NAMALWA (cell line): ENCODE measurements around the gene SPDYE3.
"Not testable (repeated sequence)": the region's sequence is repeated elsewhere in the genome, so short reads cannot be mapped to it uniquely, and the experiment has no call there.

ENCODE experiments used
- DNase-seq: peaks from one replicate; pipeline ENCODE4 v3.0.0-alpha.2; 2015; ENCODE audit warnings: low spot score

The SPDYE3 gene

DNA sequence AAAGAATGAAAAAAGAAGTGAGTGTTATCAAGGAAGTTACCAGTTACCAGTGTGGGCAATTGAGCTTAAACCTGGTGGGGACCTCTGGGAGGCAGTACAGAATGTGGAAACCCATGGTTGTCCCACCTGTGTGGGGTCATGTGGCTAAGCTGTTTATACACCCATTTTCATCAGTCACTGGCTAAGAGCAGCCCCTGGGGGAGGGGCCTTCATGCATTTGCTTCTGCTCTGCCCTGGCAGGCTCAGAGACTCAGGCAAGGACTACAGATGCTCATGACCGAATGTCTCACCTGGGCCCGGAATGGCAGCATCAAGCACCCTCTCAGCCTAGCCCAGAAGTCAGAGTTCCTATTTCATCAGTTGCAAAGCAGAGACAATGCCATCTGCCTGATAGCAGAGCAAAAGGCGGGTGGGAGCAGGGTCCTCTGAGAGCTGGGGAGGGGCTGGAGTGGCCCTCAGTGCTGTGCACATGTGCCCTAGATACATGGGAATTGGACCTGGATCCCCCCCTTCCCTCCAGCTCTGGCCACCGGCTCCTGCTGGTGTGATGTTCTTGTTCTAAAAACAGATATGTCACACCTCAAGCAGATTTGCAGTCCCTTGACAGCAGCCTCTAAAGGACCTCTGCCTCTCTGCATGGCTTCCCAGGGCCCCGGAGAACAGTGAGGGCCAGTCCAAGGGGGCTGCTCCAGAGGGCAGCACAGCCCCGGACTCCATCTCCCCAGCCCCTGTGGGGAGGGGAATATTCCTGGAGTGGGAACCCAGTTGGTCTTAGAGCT lies 20.1 kb upstream of the SPDYE3 start:
- not testable (repeated sequence) for DNase-seq

- DNase-seq = not testable (repeated sequence)
Measured at GRCh38 chr7:100288258-100288657, 19.2 kb upstream of the SPDYE3 start.

- not testable (repeated sequence) for DNase-seq
Measured at GRCh38 chr7:100292162-100292561, 15.3 kb upstream of the SPDYE3 start.

GRCh38 chr7:100295269-100295668 lies 12.2 kb upstream of the SPDYE3 start:
- DNase-seq = not testable (repeated sequence)

- DNase-seq = not testable (repeated sequence)
Measured at GRCh38 chr7:100297852-100298631, 9.5 kb upstream of the SPDYE3 start.

GRCh38 chr7:100298632-100298895 lies 8.9 kb upstream of the SPDYE3 start:
- DNase-seq = not testable (repeated sequence)

DNA sequence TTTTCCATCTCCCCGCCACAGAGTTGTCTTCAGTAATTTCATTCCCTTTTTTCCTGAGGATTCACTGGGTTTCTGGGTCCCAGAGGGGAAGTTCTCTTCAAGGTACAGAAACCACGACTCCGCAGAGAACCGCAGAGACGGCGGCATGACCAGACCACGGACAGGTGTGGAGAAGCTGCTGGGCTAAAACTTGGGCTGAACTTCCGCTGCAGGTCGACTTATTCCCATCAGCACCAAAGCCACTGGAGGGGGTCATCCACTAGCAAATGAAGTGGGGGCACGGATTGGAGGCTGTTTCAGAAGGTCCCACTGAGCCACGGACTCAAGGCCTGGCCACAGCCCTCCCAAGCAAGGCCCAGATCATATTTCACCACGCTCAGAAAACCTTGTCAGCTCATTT lies 3.0 kb upstream of the SPDYE3 start:
- not testable (repeated sequence) for DNase-seq

DNA sequence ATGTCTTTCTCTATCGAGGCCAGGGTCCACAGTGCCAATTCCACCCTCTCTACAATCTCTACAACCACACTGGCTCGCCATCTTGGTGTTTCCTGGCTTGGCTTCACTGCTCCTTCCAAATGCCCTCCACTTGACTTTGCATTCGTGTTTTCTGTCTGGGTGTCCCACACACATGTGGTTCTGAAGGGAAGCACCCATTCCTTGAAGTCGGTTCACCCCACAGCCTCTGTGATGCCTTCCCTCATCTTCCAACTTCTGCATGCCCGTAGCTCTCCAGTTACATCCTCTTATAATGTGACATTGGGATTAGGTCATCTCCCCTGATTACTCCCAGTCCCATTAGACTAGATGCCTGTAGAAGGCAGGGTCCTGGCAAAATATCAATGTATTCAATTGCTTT lies 10.8 kb downstream of the SPDYE3 start:
- not testable (repeated sequence) for DNase-seq

GRCh38 chr7:100321648-100322047 lies 14.1 kb downstream of the SPDYE3 start:
- not testable (repeated sequence) for DNase-seq

- DNase-seq = not testable (repeated sequence)
Measured at GRCh38 chr7:100324194-100324593, 16.7 kb downstream of the SPDYE3 start.

GRCh38 chr7:100325671-100326070 lies 18.2 kb downstream of the SPDYE3 start:
- not testable (repeated sequence) for DNase-seq

DNA sequence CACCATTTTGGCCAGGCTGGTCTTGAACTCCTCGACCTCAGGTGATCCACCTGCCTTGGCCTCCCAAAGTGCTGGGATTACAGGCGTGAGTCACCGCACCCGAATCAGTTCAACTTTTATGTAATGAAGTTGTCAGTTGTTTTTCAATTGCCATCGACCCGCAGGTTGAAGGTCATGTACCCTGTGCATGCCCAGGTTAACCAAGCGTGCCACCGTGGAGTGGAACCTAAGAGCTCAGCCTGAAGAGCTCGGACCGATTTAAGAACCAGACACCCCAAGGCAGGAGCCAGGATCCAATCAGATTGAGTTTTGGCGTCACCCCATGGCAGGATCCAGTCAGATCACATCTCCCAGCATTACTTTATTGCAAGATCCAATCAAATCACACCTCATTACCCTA lies 19.4 kb downstream of the SPDYE3 start:
- DNase-seq = peak; percentile 6

GRCh38 chr7:100335566-100336466 lies 28.3 kb downstream of the SPDYE3 start:
- DNase-seq = peak; percentile 97

DNA sequence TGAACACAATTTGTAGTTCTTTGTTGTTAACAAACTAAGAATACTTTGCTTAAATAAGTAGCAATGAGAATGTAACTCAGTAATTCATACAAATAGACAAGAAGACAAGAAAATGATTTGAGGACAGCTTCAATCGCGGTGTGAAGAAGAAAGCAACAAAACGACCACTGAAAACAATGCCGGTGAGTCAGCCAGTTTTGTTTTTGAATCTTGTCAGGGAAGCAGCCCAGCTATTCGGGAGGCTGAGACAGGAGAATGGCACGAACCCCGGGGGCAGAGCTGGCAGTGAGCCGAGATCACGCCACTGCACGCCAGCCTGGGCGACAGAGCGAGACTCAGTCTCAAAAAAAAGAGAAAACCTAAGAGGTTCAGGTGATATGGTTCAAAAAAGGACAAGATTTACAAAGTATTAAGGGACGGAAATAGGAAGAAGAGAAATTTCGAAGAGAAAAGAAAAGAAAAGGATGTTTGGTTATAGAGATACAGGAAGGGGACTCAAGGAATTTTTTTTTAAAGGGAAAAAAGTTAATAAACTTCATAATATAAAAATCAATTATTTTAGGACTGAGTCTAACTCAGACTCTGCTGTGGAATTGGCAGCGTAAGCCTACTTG lies 30.7 kb downstream of the SPDYE3 start:
- DNase-seq = not testable (repeated sequence)

GRCh38 chr7:100341286-100341685 lies 33.8 kb downstream of the SPDYE3 start:
- DNase-seq = peak; percentile 21

GRCh38 chr7:100342765-100343164 lies 35.3 kb downstream of the SPDYE3 start:
- DNase-seq = peak; percentile 21

DNA sequence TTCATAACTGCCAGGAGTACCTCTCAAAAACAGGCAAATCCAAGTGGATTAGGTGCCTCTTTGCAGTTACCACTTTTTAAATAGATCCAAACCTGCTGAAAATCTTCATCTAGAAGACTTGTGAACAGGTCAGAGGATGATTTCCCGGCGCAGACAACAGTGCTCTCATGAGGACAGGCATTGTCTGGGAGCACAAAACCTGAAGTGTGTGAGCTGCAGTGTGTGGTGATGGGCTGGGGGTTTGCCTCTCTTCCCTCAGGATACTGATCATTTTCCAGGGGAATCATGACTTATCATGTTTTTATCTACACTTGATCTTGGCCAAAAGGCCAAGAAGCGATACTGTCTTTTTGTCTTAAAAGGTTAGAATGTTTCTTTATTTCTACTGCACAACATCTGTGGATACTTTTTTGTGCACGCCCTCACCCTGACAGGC lies 36.6 kb downstream of the SPDYE3 start:
- peak; percentile 50 for DNase-seq

- DNase-seq = peak; percentile 100
Measured at GRCh38 chr7:100344560-100345287, 37.2 kb downstream of the SPDYE3 start.

DNA sequence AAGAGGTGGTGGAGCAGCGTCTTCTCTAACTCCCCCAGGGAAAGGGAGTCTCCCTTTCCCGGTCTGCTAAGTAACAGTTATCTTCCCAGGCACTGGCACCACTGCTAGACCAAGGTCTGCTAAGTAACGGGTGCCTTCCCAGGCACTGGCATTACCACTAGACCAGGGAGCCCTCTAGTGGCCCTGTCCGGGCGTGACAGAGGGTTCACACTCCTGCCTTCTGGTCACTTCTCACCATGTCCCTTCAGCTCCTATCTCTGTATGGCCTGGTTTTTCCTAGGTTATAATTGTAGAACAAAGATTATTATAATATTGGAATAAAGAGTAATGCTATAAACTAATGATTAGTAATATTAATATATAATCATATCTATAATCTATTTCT lies 37.8 kb downstream of the SPDYE3 start:
- DNase-seq = not testable (repeated sequence)

- no peak for DNase-seq
Measured at GRCh38 chr7:100346921-100347320, 39.4 kb downstream of the SPDYE3 start.

- no peak for DNase-seq
Measured at GRCh38 chr7:100348805-100349204, 41.3 kb downstream of the SPDYE3 start.
